Stimulated activated CD4-positive, alpha-beta T cell treated with anti-CD3 and anti-CD28 coated beads, Interleukin-4, amount 100 ng/mL, for 48 hours (primary cell): ENCODE results near the gene DERL3.
A peak's percentile ranks its signal among the peaks of the same experiment; 100 is the strongest.

ENCODE experiments used
- DNase-seq, 2 donors: peaks; one replicate each; pipeline ENCODE4 v3.0.0-alpha.2; 2020; ENCODE audit warnings: low read depth in 2 of 2

The DERL3 gene

DNA sequence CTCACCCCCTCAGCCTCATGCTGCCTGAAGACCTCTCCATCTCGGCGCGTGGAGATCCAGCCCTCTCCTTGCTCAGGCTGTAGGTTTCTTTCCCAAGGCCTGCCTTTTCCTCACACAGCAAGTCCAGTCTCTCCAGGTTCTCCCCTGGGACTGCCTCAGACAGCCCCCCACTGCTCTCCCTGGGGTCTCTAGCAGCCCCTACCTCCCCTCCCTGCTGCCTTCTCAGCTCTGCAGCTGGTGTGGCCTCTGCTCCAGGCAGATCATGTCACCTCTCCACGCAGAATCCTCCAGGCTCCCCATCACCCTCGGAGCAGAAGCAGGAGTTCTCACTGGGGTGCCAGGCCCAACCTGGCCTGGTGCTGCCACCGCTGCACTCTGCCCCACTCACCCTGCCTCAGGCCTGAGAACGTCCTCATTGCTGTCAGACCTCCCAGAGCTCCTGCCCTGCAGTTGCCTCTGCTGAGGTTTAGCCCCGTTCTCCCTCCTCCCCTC lies 36.9 kb downstream of the DERL3 start:
- DNase-seq = no peak

DNA sequence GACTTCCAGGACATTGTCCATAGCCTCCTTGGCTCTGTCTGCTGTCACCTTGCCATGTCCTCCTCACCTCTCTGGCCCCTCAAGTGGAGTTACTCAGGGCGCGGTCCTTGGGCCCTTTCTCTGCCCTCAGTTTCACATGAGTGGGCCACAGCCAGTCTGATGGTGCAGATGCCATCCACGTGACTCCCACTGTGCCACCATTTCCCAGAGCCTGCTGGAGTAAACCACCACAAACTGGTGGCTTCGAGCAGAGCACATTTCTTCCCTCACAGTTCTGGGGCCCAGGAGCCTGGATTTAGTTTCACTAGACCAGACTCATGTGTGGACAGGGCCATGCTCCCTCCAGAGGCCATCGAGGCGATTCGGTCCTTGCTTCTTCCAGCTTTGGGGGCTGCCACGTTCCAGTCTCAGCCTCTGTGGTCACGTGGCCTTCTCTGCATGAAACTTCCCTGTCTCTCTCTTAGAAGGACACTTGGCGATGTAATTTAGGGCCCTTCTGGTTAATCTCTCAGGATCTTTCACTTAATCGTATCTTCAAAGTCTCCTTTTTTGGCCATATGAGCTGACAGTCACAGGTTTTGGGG lies 37.5 kb downstream of the DERL3 start:
- no peak for DNase-seq

GRCh38 chr22:23800297-23801237 lies 38.2 kb downstream of the DERL3 start:
- no peak for DNase-seq

GRCh38 chr22:23796461-23796860 lies 42.3 kb downstream of the DERL3 start:
- no peak for DNase-seq

- no peak for DNase-seq
These were observed 45.5 kb downstream of the DERL3 start for GRCh38 chr22:23793326-23793725.

DNA sequence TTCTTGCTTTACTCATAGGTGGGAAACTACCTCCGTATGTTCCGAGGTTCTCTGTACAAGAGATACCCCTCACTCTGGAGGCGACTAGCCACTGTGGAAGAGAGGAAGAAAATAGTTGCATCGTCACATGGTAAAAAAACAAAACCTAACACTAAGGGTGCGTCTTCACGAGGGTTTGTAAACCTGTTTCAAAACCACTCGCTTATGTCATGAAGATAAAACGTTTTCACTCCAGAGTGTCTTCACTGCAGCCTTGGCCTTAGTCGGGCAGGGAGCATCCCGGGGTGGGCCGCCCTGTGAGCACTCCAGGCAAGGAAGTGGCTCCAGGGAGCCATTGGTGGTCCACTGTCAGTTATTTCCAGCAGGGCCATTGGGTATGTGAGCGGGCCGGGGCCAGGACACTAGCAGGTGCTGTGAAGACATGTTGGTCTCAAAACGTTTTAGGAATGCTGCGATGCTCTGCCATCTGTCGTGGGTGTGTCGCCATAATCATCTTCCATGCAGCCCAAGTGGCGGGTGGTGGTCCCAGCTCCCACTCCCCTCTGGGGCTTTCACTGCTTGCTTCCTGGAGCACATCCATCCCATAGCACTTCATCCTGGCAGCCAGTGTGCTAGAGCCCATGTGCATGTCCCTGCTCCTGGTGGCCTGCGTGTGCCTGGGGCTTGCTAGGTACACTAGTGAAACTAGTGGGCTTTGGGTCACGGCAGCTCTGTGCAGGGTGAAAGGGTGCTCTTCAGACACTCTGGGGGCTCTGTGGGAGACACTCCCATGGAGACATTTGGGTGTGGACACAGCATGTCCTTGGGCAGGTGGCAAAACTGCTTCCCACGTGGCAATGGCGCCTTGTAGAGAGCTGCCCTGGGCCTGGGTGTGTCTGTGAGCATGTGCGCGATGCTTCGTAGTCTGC lies 46.8 kb downstream of the DERL3 start:
- no peak for DNase-seq

GRCh38 chr22:23790819-23791737 lies 47.7 kb downstream of the DERL3 start:
- no peak for DNase-seq

DNA sequence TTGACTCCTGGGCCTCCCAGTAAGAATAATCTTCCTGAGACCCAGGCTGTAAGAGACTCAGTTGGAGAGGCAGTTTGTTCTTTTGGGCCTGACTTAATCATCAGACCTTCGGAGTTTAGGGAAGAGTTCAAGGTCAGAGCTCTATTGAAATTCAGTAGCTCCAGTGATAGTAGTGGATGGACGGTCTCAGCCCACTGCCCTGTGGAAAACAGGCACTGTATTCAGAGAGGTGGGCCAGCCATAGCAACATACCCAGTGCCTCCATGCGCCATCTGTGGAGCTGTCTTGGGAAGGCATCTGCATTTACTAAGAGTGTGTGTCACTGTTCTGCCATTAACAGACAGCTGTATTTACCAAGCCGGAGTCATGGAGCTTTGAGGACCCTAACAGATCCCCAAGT lies 49.2 kb downstream of the DERL3 start:
- DNase-seq = no peak

GRCh38 chr22:23789121-23789520 lies 49.7 kb downstream of the DERL3 start:
- no peak for DNase-seq

GRCh38 chr22:23787910-23788309 lies 50.9 kb downstream of the DERL3 start:
- DNase-seq = no peak

DNA sequence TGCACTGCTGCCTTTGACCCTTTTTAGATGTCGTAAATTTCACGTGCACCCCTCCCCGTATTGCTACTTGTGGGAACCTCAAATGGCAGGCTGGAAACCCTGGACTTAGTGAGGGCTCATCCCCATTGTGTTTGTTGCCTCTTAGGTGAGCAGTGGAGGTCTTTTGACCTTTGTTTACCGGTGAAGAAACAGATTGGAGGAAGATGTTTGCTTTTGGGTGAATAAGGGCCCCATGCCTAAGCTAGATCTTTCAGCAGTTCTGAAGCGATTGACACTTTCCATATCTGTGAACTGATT lies 51.3 kb downstream of the DERL3 start:
- no peak for DNase-seq

GRCh38 chr22:23786752-23787599 lies 51.8 kb downstream of the DERL3 start, which contains the start of gene SMARCB1:
Gene SMARCB1 (plus strand): TSS chr22:23786966. CDS start chr22:23787170, 204 bp downstream.
- peak; percentile 83 to 88 for DNase-seq

- no peak for DNase-seq
These were observed 52.5 kb downstream of the DERL3 start for GRCh38 chr22:23786261-23786710.
